Retinal pigment epithelial cell (primary cell): ENCODE data around the gene PPL.

Experiments
- DNase-seq: peaks from one replicate; pipeline ENCODE4 v3.0.0-alpha.2; 2010; ENCODE audit warnings: low read depth
- H3K4me3 ChIP-seq: 2 replicates; pipeline ENCODE4 v1.5.1; 2011; ENCODE audit warnings: mild to moderate bottlenecking, low read length, control low read depth, moderate library complexity
- TF ChIP-seq, protein P1 (sequence below): conservative IDR thresholded peaks from 2 replicates; pipeline ENCODE4 v1.5.1; 2011; ENCODE audit warnings: low read depth, low read length, control low read depth, inconsistent platforms

The PPL gene

DNA sequence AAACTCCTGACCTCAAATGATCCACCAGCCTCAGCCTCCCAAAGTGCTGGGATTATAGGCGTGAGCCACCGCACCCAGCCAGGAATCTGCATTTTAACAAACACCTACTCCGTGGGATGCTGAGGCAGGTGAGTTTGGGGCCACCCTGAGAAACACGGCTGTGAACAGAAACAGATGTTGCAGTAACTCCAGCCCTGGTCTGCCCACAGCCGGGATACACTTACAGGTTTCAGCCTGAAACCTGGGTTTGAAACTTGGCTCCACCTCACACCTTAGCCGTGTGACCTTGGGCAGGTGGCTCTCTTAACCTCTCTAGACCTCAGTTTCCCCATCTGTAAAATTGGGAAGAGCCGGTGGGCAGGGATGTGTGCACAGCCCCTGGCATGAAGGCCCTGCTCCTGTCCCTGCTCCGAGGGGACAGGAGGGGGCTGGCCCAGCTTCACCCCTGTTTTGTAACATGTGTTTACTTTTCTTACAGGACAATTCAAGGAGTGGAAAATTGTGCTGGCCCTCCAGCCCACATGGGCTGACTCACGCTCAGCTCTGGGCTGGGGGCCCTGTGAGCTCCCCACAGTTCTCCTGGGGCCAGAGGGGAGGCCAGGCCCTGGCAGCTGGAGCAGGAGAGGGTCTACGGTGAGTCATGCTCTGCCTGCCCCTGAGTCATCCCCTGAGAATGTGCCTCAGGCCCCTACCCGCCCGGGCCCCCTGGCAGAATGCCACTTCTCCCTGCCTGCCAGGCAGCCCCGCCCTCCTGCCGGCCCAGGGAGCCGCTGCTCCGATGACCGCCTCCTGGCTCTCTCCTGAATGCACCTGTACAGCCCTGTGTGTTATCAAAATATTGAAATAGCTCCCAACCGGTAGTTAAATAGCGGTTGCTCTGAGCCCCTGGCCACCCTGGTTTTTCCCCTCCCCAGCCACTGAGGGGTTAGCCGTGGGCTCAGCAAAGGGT lies 7.7 kb upstream of the PPL start:
- TF ChIP-seq, protein P1, sequence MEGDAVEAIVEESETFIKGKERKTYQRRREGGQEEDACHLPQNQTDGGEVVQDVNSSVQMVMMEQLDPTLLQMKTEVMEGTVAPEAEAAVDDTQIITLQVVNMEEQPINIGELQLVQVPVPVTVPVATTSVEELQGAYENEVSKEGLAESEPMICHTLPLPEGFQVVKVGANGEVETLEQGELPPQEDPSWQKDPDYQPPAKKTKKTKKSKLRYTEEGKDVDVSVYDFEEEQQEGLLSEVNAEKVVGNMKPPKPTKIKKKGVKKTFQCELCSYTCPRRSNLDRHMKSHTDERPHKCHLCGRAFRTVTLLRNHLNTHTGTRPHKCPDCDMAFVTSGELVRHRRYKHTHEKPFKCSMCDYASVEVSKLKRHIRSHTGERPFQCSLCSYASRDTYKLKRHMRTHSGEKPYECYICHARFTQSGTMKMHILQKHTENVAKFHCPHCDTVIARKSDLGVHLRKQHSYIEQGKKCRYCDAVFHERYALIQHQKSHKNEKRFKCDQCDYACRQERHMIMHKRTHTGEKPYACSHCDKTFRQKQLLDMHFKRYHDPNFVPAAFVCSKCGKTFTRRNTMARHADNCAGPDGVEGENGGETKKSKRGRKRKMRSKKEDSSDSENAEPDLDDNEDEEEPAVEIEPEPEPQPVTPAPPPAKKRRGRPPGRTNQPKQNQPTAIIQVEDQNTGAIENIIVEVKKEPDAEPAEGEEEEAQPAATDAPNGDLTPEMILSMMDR, result no peak
- no peak overlapping the region for H3K4me3 ChIP-seq
- peak; percentile 98 for DNase-seq

DNA sequence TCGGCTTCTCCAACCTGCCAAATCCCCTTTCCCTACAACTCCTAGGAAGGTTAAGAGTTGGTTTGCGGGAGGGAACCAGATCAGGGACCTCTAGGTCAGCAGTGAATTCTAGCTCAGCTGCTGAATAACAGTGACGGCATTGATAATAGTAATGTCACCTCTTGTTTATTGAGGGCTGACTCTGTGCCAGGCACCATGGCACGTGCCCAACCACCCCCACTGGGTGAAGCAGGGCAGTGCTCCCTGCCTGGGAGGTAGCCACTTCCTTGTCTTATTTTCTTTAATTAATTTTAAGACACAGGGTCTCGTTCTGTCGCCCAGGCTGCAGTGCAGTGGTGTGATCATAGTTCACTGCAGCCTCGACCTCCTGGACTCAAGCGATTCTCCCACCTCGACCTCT lies 5.5 kb upstream of the PPL start:
- TF ChIP-seq, protein P1, result no peak
- DNase-seq, result no peak
- H3K4me3 ChIP-seq, result no peak overlapping the region

DNA sequence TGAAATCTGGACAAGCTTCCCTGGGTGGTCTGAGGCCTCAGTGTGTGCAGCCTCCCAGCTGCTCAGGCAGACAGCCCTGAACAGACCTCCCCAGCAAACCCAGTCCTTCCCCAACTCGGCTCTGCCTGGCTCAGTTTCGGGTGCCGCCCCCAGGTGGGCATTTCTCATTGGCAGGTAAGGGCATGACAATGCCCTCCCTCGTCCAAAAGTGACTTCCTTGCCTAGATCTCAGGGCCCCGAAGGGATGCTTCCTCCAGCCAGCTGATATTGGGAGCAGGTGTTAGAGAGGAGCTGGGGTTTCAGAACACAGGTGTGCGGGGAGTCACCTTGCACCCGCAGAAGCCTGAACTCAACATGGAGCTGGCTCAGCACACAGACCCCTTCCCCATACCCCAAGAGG lies 3.8 kb upstream of the PPL start:
- DNase-seq, result no peak
- TF ChIP-seq, protein P1, result no peak
- no peak overlapping the region for H3K4me3 ChIP-seq

DNA sequence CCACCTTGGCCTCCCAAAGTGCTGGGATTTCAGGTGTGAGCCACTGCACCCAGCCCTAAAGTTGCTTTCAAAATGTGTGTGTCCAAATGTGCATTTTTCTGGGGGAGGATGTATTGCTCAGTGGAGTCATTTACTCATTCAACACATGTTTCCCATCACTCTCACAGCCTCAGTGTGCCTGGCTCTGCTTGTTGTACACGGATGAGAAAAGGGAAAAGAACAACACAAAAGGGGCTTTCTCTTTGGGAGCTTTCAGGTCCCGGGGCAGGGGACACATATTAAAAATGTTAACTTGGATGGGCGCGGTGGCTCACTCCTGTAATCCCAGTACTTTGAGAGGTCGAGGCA lies 1.7 kb upstream of the PPL start:
- no peak for DNase-seq

DNA sequence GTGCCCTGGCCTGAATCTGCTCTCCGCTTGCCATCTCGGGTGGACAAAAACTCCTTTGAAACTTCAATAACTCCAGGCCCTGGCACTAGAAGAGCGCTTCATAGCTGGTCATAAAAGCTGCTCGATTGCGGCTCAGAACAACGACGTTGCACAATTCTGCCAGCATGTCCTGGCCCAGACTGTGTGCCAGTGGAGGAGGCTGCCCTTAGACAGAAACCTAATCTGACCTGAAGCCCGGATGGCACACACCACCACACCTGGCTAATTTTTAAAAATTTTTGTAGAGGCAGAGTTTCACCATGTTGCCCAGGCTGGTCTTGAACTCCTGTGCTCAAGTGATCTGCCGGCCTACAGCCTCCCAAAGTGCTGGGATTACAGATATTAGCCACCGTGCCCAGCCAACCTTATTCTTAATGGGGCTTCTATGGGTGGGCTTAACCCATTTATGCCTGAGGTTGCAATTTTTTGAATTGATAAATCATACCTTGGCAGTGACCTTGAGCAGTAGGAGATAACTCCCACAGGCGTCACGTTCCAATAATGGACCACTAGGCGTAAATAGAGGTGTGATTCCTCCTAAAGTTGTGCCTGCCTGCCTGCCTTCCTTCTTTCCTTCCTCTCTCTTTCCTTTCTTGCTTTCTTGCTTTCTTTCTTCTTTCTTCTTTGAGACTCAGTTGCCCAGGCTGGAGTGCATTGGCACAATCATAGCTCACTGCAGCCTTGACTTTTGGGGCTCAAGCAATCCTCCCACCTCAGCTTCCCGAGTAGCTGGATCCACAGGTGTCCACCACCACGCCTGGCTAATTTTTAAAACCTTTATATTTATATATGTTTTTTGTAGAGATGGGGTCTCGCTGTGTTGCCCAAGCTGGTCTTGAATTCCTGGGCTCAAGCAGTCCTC lies 1.1 kb upstream of the PPL start:
- DNase-seq, result no peak
- TF ChIP-seq, protein P1, result no peak

More for the DNA sequence above, 1.7 kb upstream of the PPL start:
- TF ChIP-seq, protein P1, result no peak
- H3K4me3 ChIP-seq, result no peak overlapping the region

DNA sequence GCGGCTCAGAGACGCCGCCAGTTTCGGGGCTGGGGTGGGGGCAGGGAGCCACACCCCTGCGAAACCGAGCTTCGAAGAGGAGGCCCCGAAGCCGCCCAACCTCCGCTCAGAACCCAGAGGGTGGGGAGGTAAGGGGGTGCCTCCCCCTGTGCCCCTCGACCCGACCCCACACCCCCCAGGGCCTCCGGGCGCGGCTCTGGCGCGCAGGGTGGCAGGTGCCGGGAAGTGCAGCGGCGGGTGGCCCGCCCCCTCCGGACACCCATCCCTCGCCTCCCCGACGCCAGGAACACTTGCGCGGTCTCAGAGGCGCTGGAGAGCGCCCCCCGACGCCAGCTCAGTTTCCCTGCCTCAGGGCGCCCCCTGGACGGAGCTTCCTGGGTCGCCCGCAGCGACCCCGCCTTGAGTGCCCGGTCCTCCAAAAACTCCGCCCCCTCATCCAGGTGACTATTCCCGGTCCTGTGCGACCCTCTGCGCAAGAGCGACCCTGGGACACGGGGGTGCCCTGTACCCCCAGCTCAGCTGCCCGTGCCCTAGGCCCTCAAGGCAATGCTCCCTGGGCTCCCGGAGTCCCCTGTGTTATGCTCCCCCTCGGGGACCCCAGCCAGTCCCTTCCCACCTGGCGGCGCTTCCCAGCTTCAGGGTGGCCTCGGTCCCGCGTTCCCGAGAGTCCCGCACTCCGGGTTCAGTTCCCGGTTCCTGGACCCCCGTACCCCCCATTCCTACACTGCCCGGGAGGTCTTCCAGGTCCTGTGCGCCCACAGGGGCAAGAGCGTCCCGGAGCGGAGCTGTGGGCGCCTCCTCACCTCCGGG lies 562 bp downstream of the PPL start:
- no peak for DNase-seq
- TF ChIP-seq, protein P1, result peak; percentile 41
- H3K4me3 ChIP-seq, result peak overlapping the region; percentile 78

More for the DNA sequence above, 1.1 kb upstream of the PPL start:
- no peak overlapping the region for H3K4me3 ChIP-seq
